ENCODE data around the gene CRY1. TPM values are rescaled to one million over a fixed set of nuclear protein-coding genes. Genes with fewer than 3 reads are reported as not detected.

CRY1 gene
- polyA plus RNA-seq, 1 of the 3 experiments (the other 2 are of a cell fraction), result 4.9 TPM

GRCh38 chr12:106975993-106976658 is 117.2 kb downstream of the CRY1 start:
- WGBS (ENCODE audit: low lambda C conversion rate), result 77% methylated on average over 3 of the region's 3 CpGs
- 0 out of 2 replicates have a peak, but pooled peaks have one; percentile 7 for TF ChIP-seq NFIC (IDR thresholded peaks at IDR 0.05; ENCODE audit: borderline replicate concordance)
- TF ChIP-seq JUND (IDR thresholded peaks at IDR 0.05), result peak; percentile 29; the same call in 1 of the 2 replicates
- TF ChIP-seq TCF12 (IDR thresholded peaks at IDR 0.05), result peak; percentile 43
- TF ChIP-seq FOSL2 (IDR thresholded peaks at IDR 0.05; ENCODE audit: borderline replicate concordance, low read depth), result no peak
- TF ChIP-seq EP300 (IDR thresholded peaks at IDR 0.05; ENCODE audit: borderline replicate concordance in 1 of 2, low read depth in 1 of 2, low read length in 1 of 2), result no peak
- Histone ChIP-seq H3K36me3 (replicated peaks in 1 of 2; ENCODE audit: control insufficient read depth in 1 of 2, insufficient read depth in 2 of 2, low read length in 1 of 2) (peaks cover 44 to 54% of the 10 kb centered on the region in 2 experiments), H3F3A (replicated peaks; ENCODE audit: insufficient read depth) (peaks cover 35% of the 10 kb centered on the region), H3K9me2 (no peaks in the 10 kb centered on the region), H2AFZ (ENCODE audit: low read depth) (no peak overlapping the region), H4K20me1 (ENCODE audit: insufficient read depth) (peaks cover 48% of the 10 kb centered on the region), H3K79me2 (ENCODE audit: insufficient read depth) (peaks cover 26% of the 10 kb centered on the region), H3K4me3 (ENCODE audit: low read depth in 2 of 2, low read length in 1 of 2) (no peak overlapping the region), H3K4me2 (peak overlapping the region; percentile 56; the same call in 1 of the 2 replicates), H3K9ac (no peak overlapping the region), H3K4me1 (ENCODE audit: control insufficient read depth in 1 of 2, insufficient read depth in 2 of 2, low read depth in 1 of 2, low read length in 1 of 2) (peaks cover 8 to 18% of the 10 kb centered on the region in 2 experiments; a peak in 3 of 4 replicates), H3K9me3 (no peaks in the 10 kb centered on the region), H3K27ac (ENCODE audit: low read depth in 2 of 2, low read length in 1 of 2) (peak overlapping the region in 1 of 2 experiments; percentile 33; a peak in 1 of 4 replicates), H3K27me3 (ENCODE audit: insufficient read depth) (no peaks in the 10 kb centered on the region)
- DNase-seq, result no peak
- ChIA-PET POLR2A (no interaction called here), CTCF (interaction anchor here (1.1 to 2.5 kb wide), 2 partner anchors 20 to 129 kb away, joined by 3 to 8 read pairs; partner anchors contain the start of gene TMEM263)

GRCh38 chr12:106975098-106975497 is 118.3 kb downstream of the CRY1 start:
- TF ChIP-seq, protein P1, sequence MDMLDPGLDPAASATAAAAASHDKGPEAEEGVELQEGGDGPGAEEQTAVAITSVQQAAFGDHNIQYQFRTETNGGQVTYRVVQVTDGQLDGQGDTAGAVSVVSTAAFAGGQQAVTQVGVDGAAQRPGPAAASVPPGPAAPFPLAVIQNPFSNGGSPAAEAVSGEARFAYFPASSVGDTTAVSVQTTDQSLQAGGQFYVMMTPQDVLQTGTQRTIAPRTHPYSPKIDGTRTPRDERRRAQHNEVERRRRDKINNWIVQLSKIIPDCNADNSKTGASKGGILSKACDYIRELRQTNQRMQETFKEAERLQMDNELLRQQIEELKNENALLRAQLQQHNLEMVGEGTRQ (IDR thresholded peaks at IDR 0.05; ENCODE audit: borderline replicate concordance, low read depth, low read length), result no peak
- TF ChIP-seq EZH2phosphoT487 (IDR thresholded peaks at IDR 0.05; ENCODE audit: borderline replicate concordance, low read depth) (no peak), RFX5 (IDR thresholded peaks at IDR 0.05; ENCODE audit: low read length) (no peak), TCF12 (IDR thresholded peaks at IDR 0.05) (no peak), FOSL2 (IDR thresholded peaks at IDR 0.05; ENCODE audit: borderline replicate concordance, low read depth) (no peak)
- Histone ChIP-seq H3K4me3 (ENCODE audit: low read depth in 2 of 2, low read length in 1 of 2) (no peak overlapping the region), H3K79me2 (ENCODE audit: insufficient read depth) (peaks cover 36% of the 10 kb centered on the region), H3K27ac (ENCODE audit: low read depth in 2 of 2, low read length in 1 of 2) (no peak overlapping the region), H3K4me1 (ENCODE audit: control insufficient read depth in 1 of 2, insufficient read depth in 2 of 2, low read depth in 1 of 2, low read length in 1 of 2) (peaks cover 10 to 18% of the 10 kb centered on the region in 2 experiments; a peak in 3 of 4 replicates), H3K36me3 (replicated peaks in 1 of 2; ENCODE audit: control insufficient read depth in 1 of 2, insufficient read depth in 2 of 2, low read length in 1 of 2) (peaks cover 54 to 61% of the 10 kb centered on the region in 2 experiments), H3K4me2 (no peak overlapping the region), H3K9me2 (no peaks in the 10 kb centered on the region), H3F3A (replicated peaks; ENCODE audit: insufficient read depth) (peaks cover 35% of the 10 kb centered on the region), H4K20me1 (ENCODE audit: insufficient read depth) (peaks cover 55% of the 10 kb centered on the region), H3K9ac (no peak overlapping the region), H3K9me3 (no peaks in the 10 kb centered on the region), H2AFZ (ENCODE audit: low read depth) (no peak overlapping the region), H3K27me3 (ENCODE audit: insufficient read depth) (no peaks in the 10 kb centered on the region)
- POLR2A ChIA-PET, result no interaction called here
- no peak for DNase-seq
- CTCF ChIA-PET, result interaction anchor here (0.9 kb wide), 1 partner anchor 9 kb away, joined by 3 read pairs; no protein-coding TSS in a partner anchor
- WGBS (ENCODE audit: low lambda C conversion rate), result 98% methylated on average over 8 of the region's 8 CpGs

DNA sequence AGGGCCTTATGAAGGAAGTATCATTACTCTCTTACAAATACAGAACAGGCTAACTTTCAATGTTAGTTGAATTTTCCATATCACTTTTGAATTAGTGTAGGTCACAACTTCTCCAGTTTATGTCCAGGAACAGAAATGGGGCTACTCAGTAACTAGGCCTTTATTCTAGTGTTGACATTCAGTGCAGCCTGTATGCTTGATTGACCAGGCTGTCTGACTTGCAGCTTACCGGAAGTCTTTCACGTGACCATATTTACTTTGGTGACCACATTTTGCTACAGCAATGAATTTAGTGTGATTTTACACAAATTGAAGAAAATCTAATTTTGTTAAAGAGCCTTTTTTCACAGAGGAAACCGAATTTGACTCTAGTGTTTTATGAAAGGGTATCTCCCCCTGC is 118.8 kb downstream of the CRY1 start:
- peaks cover 41% of the 10 kb centered on the region for H3K79me2 ChIP-seq (ENCODE audit: insufficient read depth)
- peaks cover 35% of the 10 kb centered on the region for H3F3A ChIP-seq (replicated peaks; ENCODE audit: insufficient read depth)
- H3K36me3 ChIP-seq (replicated peaks in 1 of 2; ENCODE audit: control insufficient read depth in 1 of 2, insufficient read depth in 2 of 2, low read length in 1 of 2), result peaks cover 58% of the 10 kb centered on the region in 2 experiments
- H3K4me2 ChIP-seq, result no peak overlapping the region
- no peaks in the 10 kb centered on the region for H3K9me2 ChIP-seq
- ChIA-PET CTCF (interaction anchor here (0.9 kb wide), 1 partner anchor 10 kb away, joined by 3 read pairs; no protein-coding TSS in a partner anchor), POLR2A (no interaction called here)
- peaks cover 55% of the 10 kb centered on the region for H4K20me1 ChIP-seq (ENCODE audit: insufficient read depth)
- H2AFZ ChIP-seq (ENCODE audit: low read depth), result no peak overlapping the region
- H3K9ac ChIP-seq, result no peak overlapping the region
- H3K4me1 ChIP-seq (ENCODE audit: control insufficient read depth in 1 of 2, insufficient read depth in 2 of 2, low read depth in 1 of 2, low read length in 1 of 2), result peaks cover 10 to 18% of the 10 kb centered on the region in 2 experiments; a peak in 3 of 4 replicates
- H3K4me3 ChIP-seq (ENCODE audit: low read depth in 2 of 2, low read length in 1 of 2), result no peak overlapping the region
- WGBS (ENCODE audit: low lambda C conversion rate), result 95% methylated on average over 3 of the region's 3 CpGs
- H3K27ac ChIP-seq (ENCODE audit: low read depth in 2 of 2, low read length in 1 of 2), result no peak overlapping the region
- no peak for DNase-seq
- H3K9me3 ChIP-seq, result no peaks in the 10 kb centered on the region
- H3K27me3 ChIP-seq (ENCODE audit: insufficient read depth), result no peaks in the 10 kb centered on the region
- TF ChIP-seq MXI1 (IDR thresholded peaks at IDR 0.05; ENCODE audit: low read depth, low read length) (no peak), RFX5 (IDR thresholded peaks at IDR 0.05; ENCODE audit: low read length) (no peak), SMC3 (IDR thresholded peaks at IDR 0.05; ENCODE audit: low read depth, low read length) (no peak), FOSL2 (IDR thresholded peaks at IDR 0.05; ENCODE audit: borderline replicate concordance, low read depth) (no peak), JUND (IDR thresholded peaks at IDR 0.05) (no peak), POLR2AphosphoS5 (IDR thresholded peaks at IDR 0.05; ENCODE audit: low read depth, low read length) (no peak), ELF1 (IDR thresholded peaks at IDR 0.05) (no peak), MEF2A (IDR thresholded peaks at IDR 0.05; ENCODE audit: borderline replicate concordance, low read depth) (no peak), FOXJ3 (CRISPR knock-in tag; IDR thresholded peaks at IDR 0.05) (no peak)
- TF ChIP-seq, protein P2, sequence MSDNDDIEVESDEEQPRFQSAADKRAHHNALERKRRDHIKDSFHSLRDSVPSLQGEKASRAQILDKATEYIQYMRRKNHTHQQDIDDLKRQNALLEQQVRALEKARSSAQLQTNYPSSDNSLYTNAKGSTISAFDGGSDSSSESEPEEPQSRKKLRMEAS (IDR thresholded peaks at IDR 0.05; ENCODE audit: low read depth), result no peak
- TF ChIP-seq, protein P3, sequence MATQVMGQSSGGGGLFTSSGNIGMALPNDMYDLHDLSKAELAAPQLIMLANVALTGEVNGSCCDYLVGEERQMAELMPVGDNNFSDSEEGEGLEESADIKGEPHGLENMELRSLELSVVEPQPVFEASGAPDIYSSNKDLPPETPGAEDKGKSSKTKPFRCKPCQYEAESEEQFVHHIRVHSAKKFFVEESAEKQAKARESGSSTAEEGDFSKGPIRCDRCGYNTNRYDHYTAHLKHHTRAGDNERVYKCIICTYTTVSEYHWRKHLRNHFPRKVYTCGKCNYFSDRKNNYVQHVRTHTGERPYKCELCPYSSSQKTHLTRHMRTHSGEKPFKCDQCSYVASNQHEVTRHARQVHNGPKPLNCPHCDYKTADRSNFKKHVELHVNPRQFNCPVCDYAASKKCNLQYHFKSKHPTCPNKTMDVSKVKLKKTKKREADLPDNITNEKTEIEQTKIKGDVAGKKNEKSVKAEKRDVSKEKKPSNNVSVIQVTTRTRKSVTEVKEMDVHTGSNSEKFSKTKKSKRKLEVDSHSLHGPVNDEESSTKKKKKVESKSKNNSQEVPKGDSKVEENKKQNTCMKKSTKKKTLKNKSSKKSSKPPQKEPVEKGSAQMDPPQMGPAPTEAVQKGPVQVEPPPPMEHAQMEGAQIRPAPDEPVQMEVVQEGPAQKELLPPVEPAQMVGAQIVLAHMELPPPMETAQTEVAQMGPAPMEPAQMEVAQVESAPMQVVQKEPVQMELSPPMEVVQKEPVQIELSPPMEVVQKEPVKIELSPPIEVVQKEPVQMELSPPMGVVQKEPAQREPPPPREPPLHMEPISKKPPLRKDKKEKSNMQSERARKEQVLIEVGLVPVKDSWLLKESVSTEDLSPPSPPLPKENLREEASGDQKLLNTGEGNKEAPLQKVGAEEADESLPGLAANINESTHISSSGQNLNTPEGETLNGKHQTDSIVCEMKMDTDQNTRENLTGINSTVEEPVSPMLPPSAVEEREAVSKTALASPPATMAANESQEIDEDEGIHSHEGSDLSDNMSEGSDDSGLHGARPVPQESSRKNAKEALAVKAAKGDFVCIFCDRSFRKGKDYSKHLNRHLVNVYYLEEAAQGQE (IDR thresholded peaks at IDR 0.05; ENCODE audit: low read depth, low read length), result no peak
